Prostate gland (tissue), 2 donors: ENCODE data around the gene NEU1. TPM values are rescaled to one million over a fixed set of nuclear protein-coding genes. Genes with fewer than 3 reads are reported as not detected.

Experiments
- DNase-seq: peaks from one replicate; pipeline ENCODE4 v3.0.0-alpha.2; 2019; ENCODE audit warnings: low spot score
- H3K27ac ChIP-seq, 2 donors: fragments of 200-600 bp; sonication (generic); 2 replicates each; pipeline ENCODE4 v1.5.1; 2017 to 2019
- H3K27me3 ChIP-seq: fragments of 200-600 bp; sonication (generic); replicated peaks from 2 replicates; pipeline ENCODE4 v1.5.1; 2019; ENCODE audit not compliant: insufficient read depth
- H3K36me3 ChIP-seq, 2 donors: fragments of 200-600 bp; sonication (generic); 1 replicate in 1 of 2; 2 replicates in 1 of 2; pipeline versions ENCODE4 v1.5.1 to v1.8.1; 2017 to 2019
- H3K4me1 ChIP-seq: fragments of 200-600 bp; sonication (generic); replicated peaks from 2 replicates; pipeline ENCODE4 v1.5.1; 2019
- H3K4me3 ChIP-seq, 2 donors: fragments of 200-600 bp; sonication (generic); 2 replicates each; pipeline ENCODE4 v1.5.1; 2017 to 2019
- H3K9me3 ChIP-seq: fragments of 200-600 bp; sonication (generic); 2 replicates; pipeline ENCODE4 v1.5.1; 2017
- CTCF ChIP-seq, 4 experiments: fragments of 200-600 bp in 2 of 4; fragments of 450-650 bp in 2 of 4; sonication (generic) in 2 of 4; IDR thresholded peaks; 1 replicate in 3 of 4; 2 replicates in 1 of 4; pipeline ENCODE4 v1.5.1; 2016 to 2019; ENCODE audit warnings: antibody characterized with exemption in 4 of 4, mild to moderate bottlenecking in 2 of 4, moderate library complexity in 2 of 4
- POLR2A ChIP-seq: fragments of 450-650 bp; IDR thresholded peaks from one replicate; pipeline ENCODE4 v1.6.1; 2016; ENCODE audit warnings: antibody characterized with exemption, mild to moderate bottlenecking
- POLR2AphosphoS5 ChIP-seq: sonication (generic); formaldehyde crosslinking; IDR thresholded peaks from one replicate; pipeline ENCODE4 v1.6.1; 2017; ENCODE audit warnings: antibody characterized with exemption
- WGBS: methylation state at CpG from one replicate; pipeline ENCODE4 v1.1.5; 2018; 5-methylcytosine and 5-hydroxymethylcytosine counted together
- intact Hi-C: fragments of 100-400 bp; cut with DNase I; formaldehyde crosslinking; loops from one replicate; pipeline ENCODE4 v1.14.2; 2022
- total RNA-seq, 2 donors: library from RNA; depleted of rRNA; stranded (reverse); fragments of >200 nt; gene quantifications; one replicate each; pipeline ENCODE4 v1.1.0, GENCODE V29; 2016

The NEU1 gene
- total RNA-seq, 2 donors from 2014 or later, result 88.4 to 117 TPM

GRCh38 chr6:31881136-31881859 lies 18.7 kb upstream of the NEU1 start:
- H3K27ac ChIP-seq, result peak overlapping the region; percentile 98
- H3K36me3 ChIP-seq, result peaks cover 19 to 22% of the 10 kb centered on the region in 2 donors
- WGBS, result 82% methylated on average over 9 of the region's 9 CpGs
- no peaks in the 10 kb centered on the region for H3K9me3 ChIP-seq
- H3K4me1 ChIP-seq, result no peaks in the 10 kb centered on the region
- TF ChIP-seq POLR2AphosphoS5, result no peak
- TF ChIP-seq POLR2A, result no peak
- TF ChIP-seq CTCF (IDR thresholded peaks at IDR 0.05), result no peak
- intact Hi-C loops, result no loop called here
- no peaks in the 10 kb centered on the region for H3K27me3 ChIP-seq
- DNase-seq, result no peak
- no peak overlapping the region for H3K4me3 ChIP-seq

- no peaks in the 10 kb centered on the region for H3K9me3 ChIP-seq
- TF ChIP-seq CTCF (IDR thresholded peaks at IDR 0.05) (no peak), POLR2AphosphoS5 (no peak), POLR2A (no peak)
- 86% methylated on average over 10 of the region's 10 CpGs for WGBS
- H3K36me3 ChIP-seq, result peaks cover 19 to 22% of the 10 kb centered on the region in 2 donors
- peak overlapping the region; percentile 98 for H3K27ac ChIP-seq
- intact Hi-C loops, result no loop called here
- H3K27me3 ChIP-seq, result no peaks in the 10 kb centered on the region
- H3K4me3 ChIP-seq, result no peak overlapping the region
- DNase-seq, result no peak
- no peaks in the 10 kb centered on the region for H3K4me1 ChIP-seq
Observed at GRCh38 chr6:31880616-31881015, 18.0 kb upstream of the NEU1 start.

- H3K9me3 ChIP-seq, result no peaks in the 10 kb centered on the region
- peak; percentile 81 for DNase-seq
- 60% methylated on average over 10 of the region's 10 CpGs for WGBS
- TF ChIP-seq CTCF (IDR thresholded peaks at IDR 0.05) (no peak), POLR2AphosphoS5 (no peak), POLR2A (no peak)
- no peaks in the 10 kb centered on the region for H3K27me3 ChIP-seq
- H3K4me3 ChIP-seq, result no peak overlapping the region
- intact Hi-C loops, result no loop called here
- H3K4me1 ChIP-seq, result peaks cover 2% of the 10 kb centered on the region
- H3K27ac ChIP-seq, result peak overlapping the region; percentile 98
- peaks cover 19 to 22% of the 10 kb centered on the region in 2 donors for H3K36me3 ChIP-seq
Observed at GRCh38 chr6:31879901-31880300, 17.3 kb upstream of the NEU1 start.

- Histone ChIP-seq H3K27me3 (no peaks in the 10 kb centered on the region), H3K9me3 (no peaks in the 10 kb centered on the region), H3K4me1 (peaks cover 8% of the 10 kb centered on the region), H3K27ac (peak overlapping the region; percentile 98), H3K36me3 (peaks cover 12 to 17% of the 10 kb centered on the region in 2 donors), H3K4me3 (peak overlapping the region; percentile 45 to 60)
- WGBS, result 56% methylated on average over 13 of the region's 13 CpGs
- DNase-seq, result no peak
- intact Hi-C loops, result no loop called here
- TF ChIP-seq POLR2AphosphoS5, result peak; percentile 11
- no peak for TF ChIP-seq POLR2A
Observed at GRCh38 chr6:31879143-31879542, 16.5 kb upstream of the NEU1 start.

- no peaks in the 10 kb centered on the region for H3K27me3 ChIP-seq
- peaks cover 13% of the 10 kb centered on the region for H3K4me1 ChIP-seq
- intact Hi-C loops, result no loop called here
- peaks cover 12 to 16% of the 10 kb centered on the region in 2 donors for H3K36me3 ChIP-seq
- H3K27ac ChIP-seq, result peak within 1 kb of the TSS; percentile 98
- peak; percentile 70 for DNase-seq
- WGBS, result 23% methylated on average over 18 of the region's 18 CpGs
- TF ChIP-seq POLR2AphosphoS5 (peak; percentile 77), CTCF (IDR thresholded peaks at IDR 0.05) (no peak), POLR2A (peak; percentile 68)
- peak within 1 kb of the TSS; percentile 45 to 60 for H3K4me3 ChIP-seq
- no peaks in the 10 kb centered on the region for H3K9me3 ChIP-seq
Observed at GRCh38 chr6:31878726-31879125, 16.1 kb upstream of the NEU1 start, which contains the start of gene SLC44A4. Gene SLC44A4 (minus strand): TSS chr6:31878997. CDS start chr6:31878980, 17 bp downstream.
